HepG2 (cell line): ENCODE data around the gene MRPS17. TPM values are rescaled to one million over a fixed set of nuclear protein-coding genes. Genes with fewer than 3 reads are reported as not detected.
A peak's percentile ranks its signal among the peaks of the same experiment; 100 is the strongest.

ENCODE experiments used
- PAXIP1 ChIP-seq: sonication (generic); formaldehyde crosslinking; conservative IDR thresholded peaks from 2 replicates; pipeline ENCODE4 v1.4.0; 2020; ENCODE audit warnings: mild to moderate bottlenecking, missing genetic modification reagents, moderate library complexity
- REPIN1 ChIP-seq: sonication (generic); formaldehyde crosslinking; IDR thresholded peaks from 2 replicates; pipeline ENCODE4 v1.8.0; 2022; ENCODE audit warnings: missing genetic modification reagents, low read depth, mild to moderate bottlenecking, borderline replicate concordance
- SAFB2 ChIP-seq: sonication (generic); formaldehyde crosslinking; IDR thresholded peaks from 2 replicates; pipeline ENCODE4 v1.5.1; 2020; ENCODE audit warnings: missing genetic modification reagents, low read depth, mild to moderate bottlenecking, borderline replicate concordance
- SAP130 ChIP-seq: IDR thresholded peaks from 2 replicates; pipeline ENCODE4 v1.6.1; 2016; ENCODE audit warnings: low read depth
- SSRP1 ChIP-seq: IDR thresholded peaks from 2 replicates; pipeline ENCODE4 v1.6.1; 2016; ENCODE audit warnings: control low read depth
- TCF12 ChIP-seq, 2 experiments: fragments of 450-650 bp in 1 of 2; sonication (generic) in 1 of 2; formaldehyde crosslinking in 1 of 2; IDR thresholded peaks; 2 replicates each; pipeline versions ENCODE4 v1.6.1 to v1.8.0; 2017 to 2022; ENCODE audit warnings: antibody characterized with exemption in 1 of 2, mild to moderate bottlenecking in 1 of 2, missing genetic modification reagents in 1 of 2, moderate library complexity in 1 of 2
- YY1 ChIP-seq: IDR thresholded peaks from 2 replicates; pipeline ENCODE4 v1.6.1; 2011; ENCODE audit warnings: low read length, low read depth, moderate library complexity, mild to moderate bottlenecking; ENCODE audit not compliant: insufficient read depth, insufficient replicate concordance
- ZBTB20 ChIP-seq: sonication (generic); formaldehyde crosslinking; IDR thresholded peaks from 2 replicates; pipeline ENCODE4 v1.8.1; 2023; ENCODE audit warnings: missing genetic modification reagents, low read depth, mild to moderate bottlenecking, borderline replicate concordance
- ZFP91 ChIP-seq: sonication (generic); formaldehyde crosslinking; IDR thresholded peaks from 2 replicates; pipeline ENCODE4 v1.9.0; 2022; ENCODE audit warnings: missing genetic modification reagents, mild to moderate bottlenecking, borderline replicate concordance
- ZNF337 ChIP-seq: sonication (generic); formaldehyde crosslinking; IDR thresholded peaks from 2 replicates; pipeline ENCODE4 v1.5.1; 2020; ENCODE audit warnings: missing genetic modification reagents, low read depth, mild to moderate bottlenecking, borderline replicate concordance
- ZNF496 ChIP-seq: sonication (generic); formaldehyde crosslinking; IDR thresholded peaks from 2 replicates; pipeline ENCODE4 v1.8.1; 2023; ENCODE audit warnings: mild to moderate bottlenecking, moderate library complexity, missing genetic modification reagents; ENCODE audit not compliant: insufficient replicate concordance
- ZNF597 ChIP-seq: sonication (generic); formaldehyde crosslinking; IDR thresholded peaks from 2 replicates; pipeline ENCODE4 v1.5.0; 2020; ENCODE audit warnings: missing genetic modification reagents
- ZNF607 ChIP-seq: sonication (generic); formaldehyde crosslinking; IDR thresholded peaks from 2 replicates; pipeline ENCODE4 v1.5.1; 2020; ENCODE audit warnings: missing genetic modification reagents, mild to moderate bottlenecking, borderline replicate concordance
- ZSCAN9 ChIP-seq: IDR thresholded peaks from 2 replicates; pipeline ENCODE4 v1.6.1; 2016; ENCODE audit warnings: borderline replicate concordance
- polyA plus RNA-seq, 8 experiments: library from polyadenylated mRNA; depleted of rRNA in 3 of 8; stranded (reverse) in 7 of 8; unstranded in 1 of 8; fragments of >200 nt; fragmentation: Illumina TruSeq in 4 of 8; extraction: Trizol in 4 of 8; gene quantifications; 2 replicates each; pipeline versions ENCODE4 v1.2.1 to v1.2.3, GENCODE V29; 2011 to 2016; ENCODE audit warnings: low read depth in 4 of 8, missing spikeins in 1 of 8, mixed read lengths in 1 of 8; ENCODE audit not compliant: insufficient read depth in 1 of 8
- total RNA-seq, 5 experiments: library from RNA; depleted of rRNA; stranded (reverse); fragments of >200 nt; fragmentation: Illumina TruSeq; extraction: Trizol; gene quantifications; 2 replicates each; pipeline ENCODE4 v1.2.3, GENCODE V29; 2016; ENCODE audit warnings: low read depth in 1 of 5
- TF ChIP-seq, protein P1 (sequence below): sonication (generic); formaldehyde crosslinking; IDR thresholded peaks from 2 replicates; pipeline ENCODE4 v1.4.0; 2020; ENCODE audit warnings: missing genetic modification reagents
- TF ChIP-seq, protein P2 (sequence below): IDR thresholded peaks from 2 replicates; pipeline ENCODE4 v1.4.0; 2020; ENCODE audit warnings: mild to moderate bottlenecking, missing genetic modification reagents

The MRPS17 gene
- total and polyA plus RNA-seq, 2 of the 13 experiments (the other 11 are each of a cell fraction or from before 2014, with no cell fraction given) = 14.9 to 31.3 TPM

DNA sequence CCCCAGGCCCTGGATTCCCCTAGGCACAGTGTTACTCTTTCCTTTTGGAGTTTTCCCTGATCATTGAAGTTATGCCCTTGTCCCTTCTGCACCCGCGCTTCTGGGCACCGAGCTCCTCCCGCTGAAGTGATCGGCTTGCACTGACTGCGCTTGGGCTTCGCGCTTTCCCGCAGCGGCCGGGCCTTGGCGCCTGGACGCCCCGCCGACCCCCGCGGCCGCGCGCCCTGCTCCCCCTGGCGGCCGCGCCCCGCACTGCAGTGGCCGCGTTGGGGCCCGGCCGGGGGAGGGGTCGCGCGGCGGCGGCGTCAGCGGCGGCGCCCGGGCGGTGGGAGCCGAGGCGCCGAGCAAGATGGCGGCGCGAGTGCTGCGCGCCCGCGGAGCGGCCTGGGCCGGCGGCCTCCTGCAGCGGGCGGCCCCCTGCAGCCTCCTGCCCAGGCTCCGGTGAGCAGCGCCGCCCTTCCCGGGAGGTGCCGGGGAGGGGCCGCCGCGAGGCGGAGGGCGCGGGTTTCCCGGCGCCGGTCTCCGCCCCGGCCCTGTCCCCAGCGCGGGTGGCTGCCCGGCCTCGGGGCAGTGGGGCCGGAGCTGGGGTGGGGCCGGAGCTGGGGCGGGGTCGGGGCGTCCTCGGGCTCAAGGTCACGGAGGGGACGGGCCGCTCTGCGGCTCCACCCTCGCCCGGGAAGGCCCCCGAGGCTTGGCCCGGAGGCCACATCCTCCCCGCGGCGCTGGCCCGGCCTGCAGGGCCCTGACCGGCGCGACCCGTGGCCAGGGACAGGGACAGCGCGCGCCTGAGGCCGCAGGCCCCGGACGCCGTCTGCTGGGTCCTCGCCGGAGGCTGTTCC lies 12.8 kb downstream of the MRPS17 start, which contains the start of gene NIPSNAP2 (continued):
- peak; percentile 52; the same call in 1 of the 2 replicates for TF ChIP-seq ZFP91 (CRISPR knock-in tag)
- peak; percentile 44 for TF ChIP-seq PAXIP1 (CRISPR knock-in tag)
- TF ChIP-seq ZNF337 (CRISPR knock-in tag) = no peak
- TF ChIP-seq, protein P1, sequence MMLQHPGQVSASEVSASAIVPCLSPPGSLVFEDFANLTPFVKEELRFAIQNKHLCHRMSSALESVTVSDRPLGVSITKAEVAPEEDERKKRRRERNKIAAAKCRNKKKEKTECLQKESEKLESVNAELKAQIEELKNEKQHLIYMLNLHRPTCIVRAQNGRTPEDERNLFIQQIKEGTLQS (CRISPR knock-in tag) = no peak
- no peak; the same call in none of the 2 replicates for TF ChIP-seq REPIN1 (CRISPR knock-in tag)
- TF ChIP-seq SAP130 (CRISPR knock-in tag) = peak; percentile 82
- no peak for TF ChIP-seq ZNF597 (CRISPR knock-in tag)
- no peak for TF ChIP-seq TCF12 (IDR thresholded peaks at IDR 0.05)
- 0 out of 2 replicates have a peak, but pooled peaks have one; percentile 39 for TF ChIP-seq TCF12 (CRISPR knock-in tag; IDR thresholded peaks at IDR 0.05)
- TF ChIP-seq ZBTB20 (CRISPR knock-in tag) = 0 out of 2 replicates have a peak, but pooled peaks have one; percentile 31
- peak; percentile 94 for TF ChIP-seq YY1
- TF ChIP-seq ZNF496 (CRISPR knock-in tag) = no peak
- no peak for TF ChIP-seq SSRP1 (CRISPR knock-in tag)
- TF ChIP-seq ZSCAN9 (CRISPR knock-in tag) = no peak; the same call in 1 of the 2 replicates
- TF ChIP-seq ZNF607 (CRISPR knock-in tag) = peak; percentile 88; the same call in 1 of the 2 replicates
- TF ChIP-seq SAFB2 (CRISPR knock-in tag) = peak; percentile 47; the same call in 1 of the 2 replicates
- TF ChIP-seq, protein P2, sequence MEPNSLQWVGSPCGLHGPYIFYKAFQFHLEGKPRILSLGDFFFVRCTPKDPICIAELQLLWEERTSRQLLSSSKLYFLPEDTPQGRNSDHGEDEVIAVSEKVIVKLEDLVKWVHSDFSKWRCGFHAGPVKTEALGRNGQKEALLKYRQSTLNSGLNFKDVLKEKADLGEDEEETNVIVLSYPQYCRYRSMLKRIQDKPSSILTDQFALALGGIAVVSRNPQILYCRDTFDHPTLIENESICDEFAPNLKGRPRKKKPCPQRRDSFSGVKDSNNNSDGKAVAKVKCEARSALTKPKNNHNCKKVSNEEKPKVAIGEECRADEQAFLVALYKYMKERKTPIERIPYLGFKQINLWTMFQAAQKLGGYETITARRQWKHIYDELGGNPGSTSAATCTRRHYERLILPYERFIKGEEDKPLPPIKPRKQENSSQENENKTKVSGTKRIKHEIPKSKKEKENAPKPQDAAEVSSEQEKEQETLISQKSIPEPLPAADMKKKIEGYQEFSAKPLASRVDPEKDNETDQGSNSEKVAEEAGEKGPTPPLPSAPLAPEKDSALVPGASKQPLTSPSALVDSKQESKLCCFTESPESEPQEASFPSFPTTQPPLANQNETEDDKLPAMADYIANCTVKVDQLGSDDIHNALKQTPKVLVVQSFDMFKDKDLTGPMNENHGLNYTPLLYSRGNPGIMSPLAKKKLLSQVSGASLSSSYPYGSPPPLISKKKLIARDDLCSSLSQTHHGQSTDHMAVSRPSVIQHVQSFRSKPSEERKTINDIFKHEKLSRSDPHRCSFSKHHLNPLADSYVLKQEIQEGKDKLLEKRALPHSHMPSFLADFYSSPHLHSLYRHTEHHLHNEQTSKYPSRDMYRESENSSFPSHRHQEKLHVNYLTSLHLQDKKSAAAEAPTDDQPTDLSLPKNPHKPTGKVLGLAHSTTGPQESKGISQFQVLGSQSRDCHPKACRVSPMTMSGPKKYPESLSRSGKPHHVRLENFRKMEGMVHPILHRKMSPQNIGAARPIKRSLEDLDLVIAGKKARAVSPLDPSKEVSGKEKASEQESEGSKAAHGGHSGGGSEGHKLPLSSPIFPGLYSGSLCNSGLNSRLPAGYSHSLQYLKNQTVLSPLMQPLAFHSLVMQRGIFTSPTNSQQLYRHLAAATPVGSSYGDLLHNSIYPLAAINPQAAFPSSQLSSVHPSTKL = 0 out of 2 replicates have a peak, but pooled peaks have one; percentile 48
